Brain microvascular endothelial cell (primary cell): ENCODE results near the gene AHDC1.

Source experiments
- DNase-seq: peaks from one replicate; pipeline ENCODE4 v3.0.0-alpha.2; 2020
- H3K27ac ChIP-seq: fragments of 250-450 bp; sonication (Bioruptor Pico); 2 replicates; pipeline ENCODE4 v1.5.1; 2020; ENCODE audit warnings: mild to moderate bottlenecking, moderate library complexity
- H3K27me3 ChIP-seq: fragments of 250-450 bp; sonication (Bioruptor Pico); replicated peaks from 2 replicates; pipeline ENCODE4 v1.5.1; 2020; ENCODE audit warnings: mild to moderate bottlenecking
- H3K36me3 ChIP-seq: fragments of 250-450 bp; sonication (Bioruptor Pico); replicated peaks from 2 replicates; pipeline ENCODE4 v1.5.1; 2020; ENCODE audit warnings: mild to moderate bottlenecking
- H3K4me3 ChIP-seq: 2 replicates; pipeline ENCODE4 v1.5.1; 2011; ENCODE audit warnings: low read depth, mild to moderate bottlenecking, control low read depth, low read length, moderate library complexity
- CTCF ChIP-seq: IDR thresholded peaks from 2 replicates; pipeline ENCODE4 v1.5.1; 2011; ENCODE audit warnings: low read depth, mild to moderate bottlenecking, moderate library complexity, low read length, control low read depth, inconsistent platforms; ENCODE audit errors: missing control alignments
- in situ Hi-C: cut with HindIII; loops from 2 replicates; pipeline ENCODE4 v1.10.0; 2017; ENCODE audit warnings: low sequenced_read_pairs, low pct_ligation_motif_present

Gene AHDC1

DNA sequence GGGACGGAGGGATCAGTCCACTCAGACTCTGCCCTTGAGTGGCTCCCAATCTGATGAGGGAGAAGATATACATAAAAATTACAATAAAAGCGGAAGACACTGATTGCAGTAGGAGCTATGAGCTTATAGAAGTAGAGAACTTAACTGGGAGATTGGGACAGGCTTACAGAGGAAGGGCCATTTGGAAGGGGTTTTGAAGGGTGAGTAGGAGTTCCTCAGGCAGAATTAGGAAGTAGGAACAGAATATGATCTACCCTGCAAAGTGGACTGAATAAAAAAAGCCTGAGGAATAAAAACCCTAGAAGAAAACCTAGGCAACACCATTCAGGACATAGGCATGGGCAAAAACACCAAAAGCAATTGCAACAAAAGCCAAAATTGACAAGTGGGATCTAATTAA lies 104.8 kb downstream of the AHDC1 start:
- no peak for TF ChIP-seq CTCF
- DNase-seq = no peak
- no peak overlapping the region for H3K4me3 ChIP-seq
- H3K27me3 ChIP-seq = no peaks in the 10 kb centered on the region
- no peaks in the 10 kb centered on the region for H3K36me3 ChIP-seq
- no peak overlapping the region for H3K27ac ChIP-seq
- in situ Hi-C loops = no loop called here

GRCh38 chr1:27496604-27497155 lies 107.3 kb downstream of the AHDC1 start:
- Histone ChIP-seq H3K4me3 (no peak overlapping the region), H3K36me3 (no peaks in the 10 kb centered on the region), H3K27ac (no peak overlapping the region), H3K27me3 (no peaks in the 10 kb centered on the region)
- in situ Hi-C loops = no loop called here
- TF ChIP-seq CTCF = peak; percentile 54
- no peak for DNase-seq

GRCh38 chr1:27492796-27493195 lies 111.1 kb downstream of the AHDC1 start:
- TF ChIP-seq CTCF = no peak
- H3K36me3 ChIP-seq = no peaks in the 10 kb centered on the region
- in situ Hi-C loops = no loop called here
- no peak overlapping the region for H3K27ac ChIP-seq
- no peak overlapping the region for H3K4me3 ChIP-seq
- no peak for DNase-seq
- no peaks in the 10 kb centered on the region for H3K27me3 ChIP-seq

GRCh38 chr1:27491748-27492700 lies 111.9 kb downstream of the AHDC1 start:
- TF ChIP-seq CTCF = no peak
- Histone ChIP-seq H3K36me3 (no peaks in the 10 kb centered on the region), H3K27ac (no peak overlapping the region), H3K27me3 (no peaks in the 10 kb centered on the region), H3K4me3 (no peak overlapping the region)
- no peak for DNase-seq
- in situ Hi-C loops = no loop called here

DNA sequence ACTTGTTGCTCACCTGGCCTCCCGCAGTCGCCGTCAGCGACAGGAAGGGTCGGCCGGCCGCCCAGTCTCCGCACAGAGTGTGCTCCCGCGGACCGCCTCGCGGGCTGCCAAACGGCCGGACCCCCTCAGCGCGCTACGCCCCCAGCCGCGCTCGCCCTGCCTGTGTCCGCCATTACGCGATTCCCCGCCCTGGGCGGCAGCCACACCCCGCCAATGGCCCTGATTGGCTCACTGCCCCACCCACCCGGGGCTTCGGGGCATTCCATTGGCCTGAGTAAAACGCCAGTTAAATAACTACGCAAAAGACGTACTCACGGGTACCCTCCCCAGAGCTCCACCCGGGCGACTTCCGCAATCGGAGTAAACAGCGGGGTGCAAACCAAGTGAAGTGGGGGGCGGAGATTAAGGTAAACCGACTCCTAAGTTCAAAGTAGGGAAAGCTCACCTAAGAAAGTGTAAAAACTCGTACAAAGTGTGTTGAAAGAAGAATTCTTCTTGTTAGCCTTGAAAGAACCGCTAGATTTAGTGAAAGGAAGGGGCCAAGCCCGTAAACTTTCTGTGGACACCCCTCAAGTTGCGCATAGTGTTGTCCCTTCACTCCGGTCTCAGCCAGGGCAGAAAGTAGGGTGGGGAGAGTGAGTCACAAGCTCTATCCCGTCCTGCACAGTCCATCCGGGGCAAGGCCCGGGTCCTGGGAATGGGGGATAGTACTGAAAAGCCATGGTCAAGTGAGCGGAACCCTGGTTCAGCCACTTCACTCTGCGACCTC lies 113.8 kb downstream of the AHDC1 start, which contains the start of gene WASF2:
TSS of gene WASF2 (minus strand) at position 195 of the 769 bp plus-strand sequence. CDS start 61,277 bp downstream, outside the sequence.
- Histone ChIP-seq H3K27ac (peak within 1 kb of the TSS; percentile 100), H3K27me3 (no peaks in the 10 kb centered on the region), H3K36me3 (no peaks in the 10 kb centered on the region), H3K4me3 (peak within 1 kb of the TSS; percentile 98)
- in situ Hi-C loops = no loop called here
- peak; percentile 96 for DNase-seq
- no peak for TF ChIP-seq CTCF
